Esophagus muscularis mucosa (tissue), 4 donors: ENCODE measurements around the gene MPZL1. TPM values are rescaled to one million over a fixed set of nuclear protein-coding genes. Genes with fewer than 3 reads are reported as not detected.
A peak's percentile ranks its signal among the peaks of the same experiment; 100 is the strongest.

Source experiments
- DNase-seq: peaks from one replicate; pipeline ENCODE4 v3.0.0-alpha.2; 2017; ENCODE audit errors: extremely low spot score
- H3K27ac ChIP-seq, 4 donors: fragments of 200-600 bp; sonication (generic); replicated peaks in 1 of 4; 1 replicate in 3 of 4; 2 replicates in 1 of 4; pipeline ENCODE4 v1.5.1; 2016 to 2019; ENCODE audit warnings: mild to moderate bottlenecking in 1 of 4
- H3K27me3 ChIP-seq, 4 donors: fragments of 200-600 bp; sonication (generic); one replicate each; pipeline versions ENCODE4 v1.5.1 to v1.6.0; 2016 to 2019
- H3K36me3 ChIP-seq, 4 donors: fragments of 200-600 bp; sonication (generic); one replicate each; pipeline ENCODE4 v1.5.1; 2016 to 2019
- H3K4me1 ChIP-seq, 4 donors: fragments of 200-600 bp; sonication (generic); one replicate each; pipeline ENCODE4 v1.5.1; 2016 to 2019
- H3K4me3 ChIP-seq, 4 donors: fragments of 200-600 bp; sonication (generic); 1 replicate in 2 of 4; 2 replicates in 2 of 4; pipeline ENCODE4 v1.5.1; 2016 to 2019; ENCODE audit warnings: mild to moderate bottlenecking in 4 of 4, moderate library complexity in 1 of 4
- H3K9me3 ChIP-seq, 4 donors: fragments of 200-600 bp; sonication (generic); 1 replicate in 3 of 4; 2 replicates in 1 of 4; pipeline ENCODE4 v1.5.1; 2016 to 2019
- CTCF ChIP-seq, 3 experiments: fragments of 200-600 bp in 2 of 3; fragments of 450-650 bp in 1 of 3; sonication (generic) in 2 of 3; IDR thresholded peaks; one replicate each; pipeline ENCODE4 v1.5.1; 2017 to 2019; ENCODE audit warnings: antibody characterized with exemption in 3 of 3, mild to moderate bottlenecking in 2 of 3, moderate library complexity in 1 of 3
- EP300 ChIP-seq: sonication (generic); formaldehyde crosslinking; IDR thresholded peaks from one replicate; pipeline ENCODE4 v1.6.1; 2017; ENCODE audit warnings: antibody characterized with exemption
- POLR2A ChIP-seq: fragments of 450-650 bp; IDR thresholded peaks from one replicate; pipeline ENCODE4 v1.6.1; 2017; ENCODE audit warnings: antibody characterized with exemption, moderate library complexity, mild to moderate bottlenecking, low read depth
- POLR2AphosphoS5 ChIP-seq, 2 donors: sonication (generic); formaldehyde crosslinking; IDR thresholded peaks; one replicate each; pipeline ENCODE4 v1.6.1; 2017; ENCODE audit warnings: antibody characterized with exemption in 2 of 2
- WGBS: methylation state at CpG from one replicate; pipeline ENCODE4 v1.1.5; 2018; 5-methylcytosine and 5-hydroxymethylcytosine counted together
- intact Hi-C: fragments of 100-400 bp; cut with DNase I; formaldehyde crosslinking; loops from one replicate; pipeline ENCODE4 v1.15.1; 2023
- total RNA-seq, 4 donors: library from RNA; depleted of rRNA; stranded (reverse); fragments of >200 nt; gene quantifications; one replicate each; pipeline versions ENCODE4 v1.1.0 to v1.2.1, GENCODE V29; 2016

MPZL1 gene
- total RNA-seq, 4 donors from 2014 or later: 72.7 to 130 (median 107) TPM

DNA sequence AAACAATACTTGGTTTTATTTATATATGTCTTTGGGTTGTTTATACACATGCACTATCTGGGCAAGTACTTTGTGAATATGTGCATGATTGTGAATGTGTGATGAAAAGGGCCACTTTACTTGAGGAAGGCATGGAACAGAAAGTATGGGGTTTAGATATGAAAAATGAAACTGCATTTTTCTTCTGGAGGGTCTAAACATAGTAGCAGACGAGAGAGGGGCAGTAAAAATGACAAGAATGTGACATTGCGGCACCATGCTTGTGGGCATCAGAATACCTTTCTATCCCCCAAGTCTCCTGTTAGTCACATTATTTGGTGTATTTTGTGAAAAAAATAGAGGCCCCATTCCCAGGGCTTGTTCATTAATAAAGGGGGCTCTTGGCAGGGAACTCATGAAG lies 15.4 kb upstream of the MPZL1 start:
- H3K36me3 ChIP-seq: peaks cover 0 to 35% (median 12%) of the 10 kb centered on the region in 4 donors
- no peak for DNase-seq
- H3K4me1 ChIP-seq: no peaks in the 10 kb centered on the region
- H3K27me3 ChIP-seq: no peaks in the 10 kb centered on the region
- TF ChIP-seq POLR2A (no peak), EP300 (no peak), POLR2AphosphoS5 (IDR thresholded peaks at IDR 0.05) (no peak), CTCF (IDR thresholded peaks at IDR 0.05) (no peak)
- intact Hi-C loops: no loop called here
- H3K9me3 ChIP-seq: no peaks in the 10 kb centered on the region
- no peak overlapping the region for H3K4me3 ChIP-seq
- 74% methylated on average over 2 of the region's 2 CpGs for WGBS
- no peak overlapping the region for H3K27ac ChIP-seq

- Histone ChIP-seq H3K4me1 (no peaks in the 10 kb centered on the region), H3K27ac (no peak overlapping the region), H3K27me3 (no peaks in the 10 kb centered on the region), H3K9me3 (no peaks in the 10 kb centered on the region), H3K36me3 (peaks cover 0 to 35% (median 12%) of the 10 kb centered on the region in 4 donors), H3K4me3 (no peak overlapping the region)
- intact Hi-C loops: no loop called here
- no peak for TF ChIP-seq EP300
- DNase-seq: no peak
- 90% methylated on average over 10 of the region's 10 CpGs for WGBS
Measured at GRCh38 chr1:167706931-167707877, 14.6 kb upstream of the MPZL1 start.

- Histone ChIP-seq H3K27me3 (no peaks in the 10 kb centered on the region), H3K27ac (no peak overlapping the region), H3K4me3 (no peak overlapping the region), H3K4me1 (peaks cover 0 to 3% (median under 1%) of the 10 kb centered on the region in 4 donors), H3K9me3 (no peaks in the 10 kb centered on the region), H3K36me3 (peaks cover 0 to 28% (median 12%) of the 10 kb centered on the region in 4 donors)
- intact Hi-C loops: no loop called here
- TF ChIP-seq POLR2AphosphoS5 (IDR thresholded peaks at IDR 0.05) (no peak), EP300 (no peak), POLR2A (no peak)
- no peak for DNase-seq
- WGBS: 96% methylated on average over 4 of the region's 4 CpGs
Measured at GRCh38 chr1:167707942-167708341, 13.8 kb upstream of the MPZL1 start.

DNA sequence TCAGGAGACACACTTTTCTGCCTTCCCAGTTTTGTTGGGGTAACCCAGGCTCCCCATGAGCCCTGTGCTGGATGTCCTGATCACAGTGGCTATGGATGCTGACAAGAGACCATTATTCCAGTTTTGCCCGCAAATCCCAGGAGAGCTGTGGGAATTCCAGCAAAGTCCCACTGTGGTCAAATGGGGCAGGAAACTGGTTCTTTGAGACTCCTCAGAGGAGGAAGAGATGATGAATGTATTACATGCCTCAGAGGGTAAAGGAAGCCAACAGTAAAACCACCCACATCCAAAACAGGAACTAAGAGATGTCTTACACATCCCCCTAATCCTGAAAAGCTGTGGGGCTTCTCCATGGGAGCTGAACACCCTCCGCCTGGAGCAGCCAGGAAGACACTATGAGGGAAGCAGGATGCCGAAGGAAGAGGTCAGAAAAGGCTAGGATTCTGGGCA lies 12.8 kb upstream of the MPZL1 start:
- intact Hi-C loops: no loop called here
- H3K27ac ChIP-seq: no peak overlapping the region
- H3K36me3 ChIP-seq: peaks cover 0 to 19% (median 9%) of the 10 kb centered on the region in 4 donors
- no peak overlapping the region for H3K4me3 ChIP-seq
- no peaks in the 10 kb centered on the region for H3K27me3 ChIP-seq
- no peaks in the 10 kb centered on the region for H3K9me3 ChIP-seq
- no peak for DNase-seq
- TF ChIP-seq EP300: no peak
- no peak for TF ChIP-seq POLR2AphosphoS5 (IDR thresholded peaks at IDR 0.05)
- no peak for TF ChIP-seq POLR2A
- no peak for TF ChIP-seq CTCF (IDR thresholded peaks at IDR 0.05)
- 60% methylated on average over 3 of the region's 3 CpGs for WGBS
- peaks cover 6 to 13% (median 9%) of the 10 kb centered on the region in 4 donors for H3K4me1 ChIP-seq

GRCh38 chr1:167710836-167711235 lies 10.9 kb upstream of the MPZL1 start:
- peak overlapping the region in 2 of 4 donors; percentile 51 to 61 for H3K27ac ChIP-seq
- intact Hi-C loops: no loop called here
- WGBS: 73% methylated on average over 1 of the region's 1 CpG

More at GRCh38 chr1:167710836-167711235, 10.9 kb upstream of the MPZL1 start:
- TF ChIP-seq EP300 (no peak), CTCF (IDR thresholded peaks at IDR 0.05) (no peak), POLR2AphosphoS5 (IDR thresholded peaks at IDR 0.05) (no peak), POLR2A (no peak)
- H3K4me3 ChIP-seq: no peak overlapping the region
- peaks cover 0 to 5% (median 0%) of the 10 kb centered on the region in 4 donors for H3K36me3 ChIP-seq
- no peak for DNase-seq
- H3K27me3 ChIP-seq: no peaks in the 10 kb centered on the region
- no peaks in the 10 kb centered on the region for H3K9me3 ChIP-seq
- peaks cover 7 to 22% (median 18%) of the 10 kb centered on the region in 4 donors for H3K4me1 ChIP-seq
